Esophagus squamous epithelium (tissue), 4 donors: Measurements from ENCODE around the gene GLRX.

ENCODE experiments used
- CTCF ChIP-seq, 6 experiments: fragments of 450-650 bp in 4 of 6; fragments of 200-600 bp in 2 of 6; sonication (generic) in 2 of 6; IDR thresholded peaks; one replicate each; pipeline ENCODE4 v1.5.1; 2016 to 2019; ENCODE audit warnings: antibody characterized with exemption in 6 of 6, mild to moderate bottlenecking in 4 of 6, moderate library complexity in 4 of 6
- POLR2A ChIP-seq, 4 donors: fragments of 450-650 bp; IDR thresholded peaks; one replicate each; pipeline ENCODE4 v1.6.1; 2017; ENCODE audit warnings: antibody characterized with exemption in 4 of 4, mild to moderate bottlenecking in 4 of 4, moderate library complexity in 3 of 4

- TF ChIP-seq CTCF (IDR thresholded peaks at IDR 0.05) (peak in 1 of 6 experiments; percentile 20), POLR2A (IDR thresholded peaks at IDR 0.05) (no peak)
Observed at GRCh38 chr5:95847261-95847592, 24.7 kb upstream of the GLRX start.
